Fibroblast of lung (primary cell): ENCODE measurements around the gene UAP1L1.

ENCODE experiments used
- CTCF ChIP-seq, 2 donors: IDR thresholded peaks in 1 of 2; conservative IDR thresholded peaks in 1 of 2; 1 replicate in 1 of 2; 2 replicates in 1 of 2; pipeline ENCODE4 v1.5.1; 2011 to 2012; ENCODE audit warnings: low read length in 2 of 2, control low read depth in 1 of 2, inconsistent platforms in 1 of 2, low read depth in 1 of 2, mild to moderate bottlenecking in 1 of 2
- EZH2 ChIP-seq: IDR thresholded peaks from 2 replicates; pipeline ENCODE4 v1.5.1; 2012; ENCODE audit warnings: low read length, control low read depth, mild to moderate bottlenecking; ENCODE audit errors: missing control alignments

- TF ChIP-seq CTCF (conservative IDR thresholded peaks at IDR 0.05 in 1 of 2, IDR thresholded peaks at IDR 0.05 in 1 of 2; ENCODE audit: low read depth in 1 of 2, low read length in 2 of 2) = no peak
- TF ChIP-seq EZH2 = no peak
Measured at GRCh38 chr9:137053944-137054931, 23.1 kb upstream of the UAP1L1 start, which contains the start of gene ENTPD2.
